ENCODE results near the gene INSL3.

GRCh38 chr19:17766543-17767131 is 54.7 kb downstream of the INSL3 start:
- TF ChIP-seq POLR2AphosphoS5 (IDR thresholded peaks at IDR 0.05; ENCODE audit: low read depth, low read length): no peak
- TF ChIP-seq SIN3A (IDR thresholded peaks at IDR 0.05; ENCODE audit: borderline replicate concordance, low read depth, low read length): no peak
- no peak for TF ChIP-seq USF1 (IDR thresholded peaks at IDR 0.05; ENCODE audit: borderline replicate concordance, low read depth)
- no peak for TF ChIP-seq FOXM1 (IDR thresholded peaks at IDR 0.05; ENCODE audit: low read depth)
- no peak for TF ChIP-seq CTCF (IDR thresholded peaks at IDR 0.05)
- no peak for TF ChIP-seq USF2 (IDR thresholded peaks at IDR 0.05; ENCODE audit: borderline replicate concordance, low read depth, low read length)

All from SK-N-SH (cell line).